ENCODE results near the gene ACY1.

Gene ACY1

DNA sequence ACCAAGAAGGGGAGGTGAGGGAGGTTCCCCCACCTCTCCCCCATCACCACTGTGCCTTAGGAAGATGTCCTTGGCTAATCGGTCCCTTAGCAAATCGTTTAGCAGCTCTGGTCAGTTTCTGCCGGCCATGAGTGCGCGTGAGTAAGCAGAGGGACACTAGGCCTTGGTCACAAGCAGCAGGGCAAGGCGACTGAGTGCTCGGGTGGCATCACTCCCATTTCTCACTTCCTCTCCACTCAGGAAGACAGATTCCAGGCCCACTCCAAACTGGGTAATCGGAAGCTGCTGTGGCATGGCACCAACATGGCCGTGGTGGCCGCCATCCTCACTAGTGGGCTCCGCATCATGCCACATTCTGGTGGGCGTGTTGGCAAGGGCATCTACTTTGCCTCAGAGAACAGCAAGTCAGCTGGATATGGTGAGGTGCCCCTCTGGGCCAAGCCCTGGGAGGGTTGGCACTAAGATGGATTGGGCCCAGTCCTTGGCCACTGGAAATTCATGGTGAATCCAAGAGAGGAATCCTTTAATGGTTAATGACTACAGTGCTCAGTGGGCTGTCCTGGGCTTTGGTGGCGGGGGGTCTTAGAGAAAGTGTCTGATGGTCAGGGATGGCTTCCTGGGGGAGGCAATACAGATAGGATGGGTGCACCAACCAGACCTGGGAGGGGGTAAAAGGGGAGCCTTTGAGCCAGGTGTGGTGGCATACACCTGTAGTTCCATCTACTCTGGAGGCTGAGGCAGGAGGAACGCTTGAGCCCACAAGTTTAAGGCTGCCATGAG, 37.2 kb upstream of the ACY1 start:
- DNase-seq (ENCODE audit: low read depth, low spot score): no peak

DNA sequence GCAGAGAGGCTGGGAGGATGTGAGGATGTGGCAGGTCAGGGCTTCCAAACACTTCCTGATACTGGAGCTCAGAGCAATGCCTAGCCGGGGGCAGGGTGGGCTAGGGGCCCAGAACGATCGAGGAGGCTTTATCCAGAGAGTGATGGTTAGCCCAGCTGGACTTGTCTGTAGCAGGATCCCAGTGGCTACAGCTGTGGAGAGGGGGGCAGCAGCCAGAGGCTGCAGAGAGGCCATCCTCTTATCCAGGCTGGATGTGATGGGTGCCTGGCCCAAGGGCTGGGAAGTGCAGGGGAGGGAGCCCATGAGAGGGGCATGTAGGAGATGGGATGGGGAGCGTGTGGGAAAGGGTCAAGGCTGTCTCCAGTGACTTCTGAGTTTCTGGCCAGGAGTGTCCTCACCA, 36.5 kb upstream of the ACY1 start:
- DNase-seq (ENCODE audit: low read depth, low spot score): no peak

DNA sequence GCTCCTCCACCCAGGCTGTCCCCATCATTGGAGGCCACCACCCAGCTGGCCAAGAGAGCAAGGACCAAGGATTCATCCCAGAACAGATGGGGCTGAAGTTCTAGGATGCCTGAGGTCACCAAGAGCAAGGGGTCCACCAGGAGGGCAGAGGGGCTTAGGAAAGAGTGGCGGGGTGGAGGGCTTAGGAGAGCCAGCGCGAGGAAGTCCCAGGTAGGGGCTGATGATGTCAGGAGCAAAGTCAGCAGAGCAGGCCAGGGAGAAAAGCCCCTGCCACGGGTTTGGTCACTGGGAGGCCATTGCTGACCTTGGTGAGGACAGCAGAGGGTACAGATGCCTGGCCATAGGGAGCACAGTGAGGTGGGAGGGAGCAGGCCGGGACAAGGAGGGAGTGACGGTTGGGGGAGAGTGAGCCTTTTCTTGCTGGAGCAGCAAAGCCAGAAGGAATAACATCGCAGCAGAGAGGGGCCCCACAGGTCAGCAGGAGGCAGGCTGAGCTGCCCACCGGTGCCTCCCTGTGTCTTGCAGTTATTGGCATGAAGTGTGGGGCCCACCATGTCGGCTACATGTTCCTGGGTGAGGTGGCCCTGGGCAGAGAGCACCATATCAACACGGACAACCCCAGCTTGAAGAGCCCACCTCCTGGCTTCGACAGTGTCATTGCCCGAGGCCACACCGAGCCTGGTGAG, 36.0 kb upstream of the ACY1 start:
- no peak for DNase-seq (ENCODE audit: low read depth, low spot score)

- DNase-seq (ENCODE audit: low read depth, low spot score): no peak
Measured at GRCh38 chr3:51948016-51948580, 35.2 kb upstream of the ACY1 start.

DNA sequence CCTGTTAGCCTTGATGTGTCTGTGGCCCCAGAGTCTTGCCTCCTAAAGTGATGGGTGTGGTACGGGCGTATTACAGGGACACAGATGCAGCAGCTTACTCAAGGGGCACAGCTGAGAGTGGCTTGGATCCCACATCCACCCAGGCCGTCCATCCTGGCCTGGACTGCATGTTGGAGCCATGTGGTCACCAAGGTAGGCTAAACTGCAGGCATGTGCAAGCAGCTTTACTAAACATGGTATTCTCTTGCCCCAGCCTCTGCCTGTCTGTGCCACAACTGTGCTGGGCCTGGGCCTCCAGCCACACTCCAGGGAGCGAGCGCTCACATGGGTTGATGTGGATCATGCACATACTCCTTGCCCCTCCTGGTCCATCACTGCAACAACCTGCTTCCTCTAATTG, 34.2 kb upstream of the ACY1 start:
- DNase-seq (ENCODE audit: low read depth, low spot score): no peak

GRCh38 chr3:51950899-51951298, 32.4 kb upstream of the ACY1 start:
- DNase-seq (ENCODE audit: low read depth, low spot score): no peak

- DNase-seq (ENCODE audit: low read depth, low spot score): no peak
Measured at GRCh38 chr3:51953445-51953844, 29.9 kb upstream of the ACY1 start.

DNA sequence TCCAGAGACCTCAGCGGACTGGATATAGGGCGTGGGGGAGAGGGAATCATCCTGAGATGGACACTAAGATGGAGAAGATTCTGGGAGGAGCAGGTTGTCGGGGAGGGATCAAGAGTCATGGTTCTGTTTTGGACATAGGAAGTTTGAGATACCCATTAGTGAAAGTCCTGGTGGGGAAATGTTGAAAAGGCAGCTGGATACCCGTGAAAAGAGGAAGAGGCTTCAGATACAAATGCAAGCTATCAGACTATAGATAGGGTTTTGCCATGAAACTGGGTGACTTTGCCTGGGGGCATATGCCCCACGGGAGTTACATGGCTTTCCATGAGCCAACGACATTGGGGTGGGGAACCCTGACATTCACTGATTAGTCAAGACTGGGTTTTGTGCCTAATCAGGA, 29.2 kb upstream of the ACY1 start:
- no peak for DNase-seq (ENCODE audit: low read depth, low spot score)

- no peak for DNase-seq (ENCODE audit: low read depth, low spot score)
Measured at GRCh38 chr3:51954713-51955112, 28.6 kb upstream of the ACY1 start.

DNA sequence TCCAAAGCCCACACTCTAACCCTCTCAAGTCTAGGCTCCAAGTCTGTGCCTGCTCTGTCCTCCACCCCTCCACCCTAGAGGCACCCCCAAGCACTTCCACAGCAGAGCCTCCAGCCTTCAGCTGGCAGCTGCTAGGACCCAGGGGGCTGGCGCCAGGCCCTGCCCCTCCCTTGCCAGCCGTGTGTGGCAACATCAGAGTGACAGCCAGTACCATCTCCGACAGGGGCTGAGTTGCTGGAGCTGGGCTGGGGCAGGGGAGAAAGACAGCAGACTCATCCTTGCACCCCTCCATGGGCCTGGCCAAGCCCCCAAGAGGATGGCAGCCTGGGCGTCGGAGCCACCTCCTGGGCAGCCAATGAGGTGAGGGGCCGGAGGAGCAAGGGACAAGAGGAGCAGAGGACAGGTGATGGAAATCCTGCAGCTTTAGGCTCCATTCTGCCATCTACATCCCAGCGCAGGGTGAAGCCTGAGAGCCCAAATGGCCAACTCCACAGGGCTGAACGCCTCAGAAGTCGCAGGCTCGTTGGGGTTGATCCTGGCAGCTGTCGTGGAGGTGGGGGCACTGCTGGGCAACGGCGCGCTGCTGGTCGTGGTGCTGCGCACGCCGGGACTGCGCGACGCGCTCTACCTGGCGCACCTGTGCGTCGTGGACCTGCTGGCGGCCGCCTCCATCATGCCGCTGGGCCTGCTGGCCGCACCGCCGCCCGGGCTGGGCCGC, 28.0 kb upstream of the ACY1 start, which contains the start of gene GPR62:
Gene GPR62 (plus strand): TSS at position 207 of the 718 bp plus-strand sequence. CDS start 272 bp downstream, at position 479.
- no peak for DNase-seq (ENCODE audit: low read depth, low spot score)

- DNase-seq (ENCODE audit: low read depth, low spot score): no peak
Measured at GRCh38 chr3:51955893-51956770, 27.2 kb upstream of the ACY1 start.

GRCh38 chr3:51957520-51958205, 25.7 kb upstream of the ACY1 start:
- DNase-seq (ENCODE audit: low read depth, low spot score): no peak

GRCh38 chr3:51958603-51959521, 24.5 kb upstream of the ACY1 start:
- no peak for DNase-seq (ENCODE audit: low read depth, low spot score)

DNA sequence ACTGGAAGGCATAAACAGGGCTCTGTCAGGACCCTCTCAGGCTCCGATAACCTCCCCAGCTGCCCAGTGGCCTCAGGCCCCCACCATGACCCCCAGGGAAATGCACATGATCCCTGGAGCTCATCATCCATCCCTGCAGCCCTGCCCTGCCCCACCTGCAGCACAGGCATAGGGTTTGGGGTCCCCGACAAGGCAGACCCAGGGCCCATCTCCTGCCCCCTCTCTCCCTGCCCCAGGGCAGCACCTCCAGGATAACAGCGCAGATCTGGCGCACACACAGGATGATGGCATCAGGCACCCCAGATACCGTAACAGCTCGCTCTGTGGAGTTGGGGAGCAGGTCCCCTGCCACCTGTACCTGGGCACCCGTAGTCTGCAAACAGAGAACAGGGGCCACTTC, 23.7 kb upstream of the ACY1 start:
- no peak for DNase-seq (ENCODE audit: low read depth, low spot score)

GRCh38 chr3:51960386-51960785, 22.9 kb upstream of the ACY1 start:
- DNase-seq (ENCODE audit: low read depth, low spot score): no peak

- DNase-seq (ENCODE audit: low read depth, low spot score): no peak
Measured at GRCh38 chr3:51961011-51961410, 22.3 kb upstream of the ACY1 start.

- no peak for DNase-seq (ENCODE audit: low read depth, low spot score)
Measured at GRCh38 chr3:51961602-51962569, 21.4 kb upstream of the ACY1 start.

- DNase-seq (ENCODE audit: low read depth, low spot score): no peak
Measured at GRCh38 chr3:51962854-51963530, 20.3 kb upstream of the ACY1 start.
